GM18526 (cell line): ENCODE data around the gene COL11A1.

Experiments
- POLR2A ChIP-seq: IDR thresholded peaks from 3 replicates; pipeline ENCODE4 v1.6.1; 2011; ENCODE audit not compliant: insufficient read length; ENCODE audit errors: extremely low read depth

The COL11A1 gene

DNA sequence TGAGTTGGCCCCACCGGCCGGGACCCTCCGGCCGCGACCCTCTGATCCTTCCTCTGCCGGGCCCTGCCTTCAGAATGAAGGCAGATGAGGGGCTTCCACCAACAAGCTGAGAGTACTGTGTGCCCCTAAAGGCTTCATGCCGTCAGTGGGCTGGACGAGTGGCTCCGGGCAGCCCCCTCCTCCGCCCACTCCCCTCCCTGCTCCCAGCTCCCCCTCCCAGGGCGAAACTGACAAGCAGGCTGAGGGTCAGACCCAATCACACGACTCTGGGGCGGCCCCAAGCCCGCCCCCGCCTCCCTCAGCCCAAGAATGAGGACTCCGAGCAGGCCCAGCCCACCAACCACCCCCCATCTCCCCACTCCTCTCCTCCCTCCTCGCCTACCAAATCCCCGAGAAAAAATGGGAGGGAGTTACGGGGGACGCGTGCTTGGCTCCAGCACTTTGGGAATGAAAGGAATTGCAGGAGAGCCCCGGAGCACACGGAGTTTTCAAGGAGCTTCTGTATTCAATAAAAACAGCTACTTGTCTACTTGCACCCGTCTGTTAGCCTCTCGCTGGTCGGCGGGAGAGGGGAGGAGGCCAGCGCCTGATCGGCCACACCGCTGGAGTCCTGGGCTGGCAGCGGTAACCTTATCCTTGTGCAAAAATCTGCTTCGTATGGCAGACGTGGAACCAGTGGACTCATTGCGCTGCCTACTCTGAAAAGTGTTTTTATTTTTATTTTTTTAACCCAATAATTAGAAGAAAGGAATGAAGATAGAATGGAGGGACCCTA, at the start of gene COL11A1:
COL11A1 (minus strand) TSS at position 147 of the 775 bp plus-strand sequence. CDS start 344 bp downstream, outside the sequence.
- no peak for TF ChIP-seq POLR2A

DNA sequence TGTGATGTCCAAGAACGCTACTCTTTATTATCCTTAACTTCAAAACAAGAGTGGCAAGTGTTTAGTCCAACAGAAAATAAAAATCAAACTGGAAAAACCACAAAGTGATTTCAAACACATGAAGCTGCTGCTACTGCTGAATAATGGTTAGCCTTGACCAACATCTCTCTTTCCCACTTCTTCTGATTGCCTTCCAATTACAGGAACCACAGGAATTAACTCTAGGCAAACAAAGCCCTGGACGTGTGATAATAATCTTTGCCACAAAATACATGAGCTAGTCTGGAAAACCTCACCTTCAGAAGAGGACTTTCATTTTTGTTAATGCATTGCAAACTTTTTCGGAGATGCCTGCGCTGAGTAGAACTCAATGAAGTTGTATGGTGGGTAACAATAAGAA, 48.6 kb upstream of the COL11A1 start:
- TF ChIP-seq POLR2A: no peak

DNA sequence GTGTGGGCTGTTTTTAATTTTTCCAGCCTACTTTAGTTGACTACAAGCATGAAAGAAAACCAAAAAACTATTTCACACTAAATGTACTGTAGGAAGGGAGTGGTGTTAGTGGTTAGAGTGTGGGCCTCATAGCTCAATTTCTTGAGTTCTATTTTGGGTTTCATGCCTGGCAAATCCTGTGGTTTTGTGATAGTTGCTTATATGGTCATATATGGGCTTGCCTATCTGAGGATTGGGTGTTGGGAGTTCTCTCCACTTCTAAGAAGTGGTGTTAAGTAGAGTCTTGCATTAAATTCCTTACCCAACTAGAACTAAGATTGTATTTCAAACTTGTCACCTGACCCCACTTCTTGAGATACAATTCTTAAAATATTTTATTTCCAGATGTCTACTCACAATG, 37.8 kb upstream of the COL11A1 start:
- TF ChIP-seq POLR2A: no peak

DNA sequence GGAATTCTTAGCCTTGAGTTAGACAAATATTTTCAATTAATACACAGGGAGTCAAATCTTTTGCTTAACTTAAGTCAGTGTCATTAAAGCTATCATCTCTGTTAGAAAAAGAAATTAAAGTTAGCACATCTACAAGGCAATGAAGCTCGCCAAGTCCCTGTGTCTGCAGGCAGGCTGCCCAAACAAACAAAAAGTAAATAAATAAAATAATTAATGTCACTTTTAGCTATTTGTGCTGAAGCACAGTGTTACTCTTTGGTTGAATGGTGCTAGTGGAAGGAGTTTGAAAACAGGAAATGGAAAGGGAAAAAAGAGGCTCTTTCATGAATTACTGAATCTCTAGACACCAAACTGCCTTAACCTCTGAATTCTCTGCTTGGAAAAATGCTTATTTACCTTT, 37.1 kb upstream of the COL11A1 start:
- no peak for TF ChIP-seq POLR2A

DNA sequence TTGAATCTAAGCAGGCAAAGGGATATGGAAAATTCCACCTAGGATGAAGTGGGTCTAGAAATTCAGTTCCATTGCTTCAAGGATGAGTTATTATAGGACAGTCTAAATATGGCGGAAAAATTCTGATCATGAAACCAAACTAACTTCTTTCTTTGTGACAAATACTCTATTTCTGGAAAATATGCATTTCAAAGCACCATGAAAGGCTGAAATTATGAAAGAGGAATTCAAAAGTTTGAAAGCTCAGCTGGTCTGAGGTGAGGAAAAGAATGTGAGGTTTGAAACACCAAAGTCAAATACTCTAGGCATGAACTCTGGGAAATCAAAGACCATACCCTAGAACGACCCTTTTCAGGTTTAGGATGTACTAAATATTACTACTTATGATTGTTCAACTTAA, 36.4 kb upstream of the COL11A1 start:
- TF ChIP-seq POLR2A: no peak

DNA sequence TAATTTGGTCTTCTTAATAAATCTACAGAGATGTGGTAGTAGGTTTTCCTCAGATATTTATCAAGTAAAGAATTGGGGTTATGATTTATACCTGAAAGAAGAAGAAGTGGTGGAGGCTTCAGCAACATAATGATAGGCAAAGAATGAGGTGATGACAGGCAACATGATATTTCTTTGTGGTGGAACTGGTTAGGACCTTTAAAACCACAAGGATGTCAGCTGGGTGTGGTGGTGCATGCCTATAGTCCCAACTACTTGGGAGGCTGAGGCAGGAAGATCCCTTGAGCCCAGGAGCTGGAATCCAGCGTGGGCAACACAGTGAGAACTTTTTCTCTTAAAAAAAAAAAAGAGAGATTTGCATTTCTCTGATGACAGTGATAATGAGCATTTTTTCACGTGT, 34.1 kb upstream of the COL11A1 start:
- TF ChIP-seq POLR2A: no peak

DNA sequence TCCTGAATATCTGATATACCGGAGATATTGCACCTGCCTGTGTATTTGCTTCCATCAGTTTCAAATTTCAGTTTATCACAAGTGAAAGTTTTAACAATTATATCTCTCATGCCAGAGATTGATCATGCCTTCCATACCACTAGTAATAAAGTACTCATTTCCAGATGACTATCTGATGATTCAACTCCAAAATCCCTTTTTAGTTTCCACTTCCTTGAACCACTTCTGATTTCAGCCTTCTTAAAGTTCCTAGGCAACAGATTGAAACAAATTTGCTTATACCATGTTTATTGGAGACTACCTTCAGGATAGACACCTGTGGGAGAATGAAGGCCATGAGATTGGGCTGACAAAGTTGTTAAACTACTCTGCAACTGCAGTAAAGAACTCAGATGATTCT, 21.5 kb upstream of the COL11A1 start:
- TF ChIP-seq POLR2A: no peak

DNA sequence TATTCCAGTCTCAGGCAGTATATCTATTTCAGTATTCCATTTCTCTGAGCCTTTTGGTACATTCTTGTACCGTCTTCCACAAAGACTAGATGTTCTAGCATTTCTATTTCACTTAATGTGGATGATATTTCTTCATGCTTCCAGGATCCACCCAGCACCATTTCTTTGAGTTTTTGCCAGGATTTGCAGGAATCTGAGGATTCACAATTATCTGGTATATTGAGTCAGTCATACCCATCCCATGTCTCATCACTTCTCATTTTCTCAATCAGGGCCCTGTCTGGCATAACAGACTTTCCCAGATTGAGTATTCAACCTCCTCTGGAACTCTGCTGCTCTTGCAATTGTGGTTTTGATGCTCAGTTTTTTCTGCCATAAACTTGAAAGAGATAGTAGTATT, 20.9 kb upstream of the COL11A1 start:
- no peak for TF ChIP-seq POLR2A

DNA sequence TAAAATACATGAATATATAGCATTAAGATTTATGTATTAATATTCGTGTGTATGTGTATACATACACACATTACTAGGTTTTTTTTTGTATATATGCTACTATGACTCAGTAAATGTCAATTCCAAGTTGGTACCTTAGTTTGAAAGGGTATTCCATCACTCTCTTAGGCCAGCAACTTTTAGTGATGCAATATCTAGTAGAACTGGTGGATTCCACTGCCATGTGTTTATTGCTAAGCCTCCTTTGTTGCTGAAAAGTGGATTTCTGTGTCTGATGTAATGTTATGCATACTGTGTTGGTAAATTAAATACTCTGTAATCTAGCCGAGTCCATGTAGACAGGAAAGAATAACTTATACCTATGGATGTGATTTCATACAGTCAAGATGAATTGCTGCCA, 16.9 kb upstream of the COL11A1 start:
- no peak for TF ChIP-seq POLR2A

DNA sequence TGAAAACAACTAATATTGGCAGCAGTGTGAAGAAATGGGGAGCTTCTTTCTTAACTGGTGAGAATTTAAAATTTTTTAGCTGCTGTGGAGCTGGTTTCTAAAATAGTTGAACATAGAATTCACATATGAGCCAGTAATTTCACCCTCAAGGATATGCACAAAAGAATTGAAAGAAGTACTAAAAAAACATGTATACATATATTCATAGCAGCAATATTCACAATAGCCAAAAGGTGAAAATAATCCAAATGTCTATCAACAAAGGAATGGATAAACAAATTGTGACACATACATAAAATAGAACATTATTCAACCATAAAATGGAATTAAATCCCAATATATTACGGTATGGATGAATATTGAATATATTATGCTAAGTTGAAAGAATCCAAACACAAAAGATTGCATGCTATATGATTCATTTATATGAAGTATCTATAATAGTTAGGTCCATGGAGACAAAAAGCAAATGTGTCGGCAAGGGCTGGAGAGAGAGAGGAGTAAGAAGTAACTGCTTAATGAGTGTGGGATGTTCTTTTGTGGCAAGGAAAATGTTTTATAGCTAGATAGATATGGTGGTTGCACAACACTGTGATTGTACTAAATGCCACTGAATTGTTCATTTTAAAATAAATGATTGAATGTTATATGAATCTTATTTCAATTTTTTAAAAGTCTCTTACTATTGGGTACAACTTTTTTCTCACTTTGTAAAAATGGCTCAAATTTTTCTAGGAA, 14.8 kb upstream of the COL11A1 start:
- no peak for TF ChIP-seq POLR2A

DNA sequence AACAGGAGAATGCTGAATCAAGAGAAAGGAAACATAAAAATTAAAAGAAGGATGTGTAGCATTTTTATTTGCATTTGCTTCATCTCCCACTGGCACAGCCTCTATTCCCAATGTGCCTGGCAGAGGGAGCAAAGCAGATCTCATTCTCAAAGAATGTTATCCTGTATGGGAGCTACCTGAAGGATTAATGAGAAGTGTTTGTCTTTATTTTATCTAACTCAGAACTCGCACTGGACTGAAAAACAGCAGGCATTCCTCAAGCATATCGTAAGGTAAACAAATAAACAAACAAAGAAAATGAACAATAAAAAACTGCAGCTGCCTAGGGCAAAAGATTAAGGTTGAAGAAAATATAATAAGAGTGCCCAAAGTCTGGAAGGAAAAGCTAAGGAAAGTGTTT, 12.7 kb upstream of the COL11A1 start:
- TF ChIP-seq POLR2A: no peak

DNA sequence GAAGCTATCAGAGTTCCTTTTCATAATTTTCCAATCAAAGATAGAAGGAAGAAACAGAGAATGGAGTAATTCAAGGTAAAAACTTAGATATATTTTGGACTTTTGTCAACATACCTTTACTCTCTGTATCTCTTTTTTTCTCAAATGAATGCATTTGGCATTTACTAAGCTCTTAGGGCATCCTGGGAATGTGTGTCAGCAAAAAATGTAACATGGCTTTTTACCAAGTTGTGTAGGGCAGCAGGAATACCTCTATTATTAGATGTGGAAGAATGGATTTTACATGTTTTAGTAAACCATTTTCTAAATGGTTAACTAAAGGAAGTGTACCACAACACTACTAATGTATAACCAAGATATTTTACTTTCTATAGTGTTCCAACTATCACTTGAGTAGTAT, 4.2 kb upstream of the COL11A1 start:
- TF ChIP-seq POLR2A: no peak

DNA sequence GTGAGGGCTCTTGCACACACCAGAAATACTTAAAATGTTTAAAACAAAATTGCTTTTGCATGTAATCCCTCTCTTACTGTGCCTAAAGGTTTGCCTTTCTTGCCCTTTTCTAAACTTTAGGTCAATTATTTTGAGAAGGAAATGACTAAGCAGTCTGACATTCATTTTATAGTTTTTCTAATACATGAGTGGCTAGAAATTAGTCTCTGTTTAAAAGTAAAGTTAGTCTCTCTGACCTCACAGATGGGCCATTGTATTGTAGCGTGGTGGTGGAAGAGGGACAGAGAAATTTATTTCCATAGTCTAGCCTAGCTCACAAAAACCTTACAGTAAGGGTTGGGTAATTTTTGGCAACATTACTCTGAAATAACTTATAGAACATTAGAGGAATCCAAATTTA, 3.6 kb upstream of the COL11A1 start:
- TF ChIP-seq POLR2A: no peak

DNA sequence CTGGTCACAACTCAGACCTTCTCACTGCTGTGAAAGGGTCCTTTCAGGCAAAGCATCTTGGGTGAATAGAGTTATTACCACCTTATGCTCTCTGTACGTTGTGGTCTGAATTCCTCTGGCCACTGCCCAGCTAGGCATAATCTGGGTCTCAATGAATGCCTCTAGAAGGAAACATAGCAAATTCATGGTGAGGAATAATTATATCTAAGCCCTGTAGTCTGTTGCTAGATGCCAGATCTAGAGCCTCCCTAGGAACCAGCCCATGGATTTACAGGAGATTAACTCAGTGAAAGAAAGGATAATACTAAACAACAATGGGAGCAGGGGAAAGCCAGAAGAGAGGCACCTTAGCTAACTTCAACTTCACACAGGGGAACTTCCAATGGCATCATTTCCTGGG, 2.4 kb upstream of the COL11A1 start:
- no peak for TF ChIP-seq POLR2A

DNA sequence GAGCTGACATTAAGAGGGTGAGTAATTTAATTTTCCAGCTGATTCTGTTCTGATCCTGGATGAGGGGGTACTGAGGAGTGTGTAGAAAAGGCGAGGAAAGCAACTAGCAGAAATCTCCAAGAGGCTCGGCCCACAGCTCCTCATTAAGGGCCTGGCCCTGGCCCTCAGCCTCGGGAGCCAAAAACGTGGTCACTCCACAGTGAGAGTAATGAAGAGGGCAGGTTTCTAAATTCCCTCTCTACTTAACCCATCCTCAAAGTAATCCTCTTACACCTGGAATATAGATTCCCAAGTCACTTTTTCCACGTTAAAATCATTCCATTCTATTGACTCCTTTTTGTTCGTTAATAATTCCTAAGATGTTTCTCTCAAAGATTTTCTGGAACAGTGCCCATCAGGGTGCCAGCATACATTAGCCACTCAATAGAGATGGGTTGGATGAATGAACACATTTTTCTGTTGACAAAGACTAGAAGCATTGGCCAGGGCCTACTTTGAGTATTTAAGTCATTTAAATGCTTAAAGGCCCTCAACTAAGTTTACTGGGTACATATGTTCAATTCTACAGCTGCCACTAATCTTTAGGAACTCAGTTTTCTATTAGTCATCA, 1.1 kb upstream of the COL11A1 start:
- no peak for TF ChIP-seq POLR2A

DNA sequence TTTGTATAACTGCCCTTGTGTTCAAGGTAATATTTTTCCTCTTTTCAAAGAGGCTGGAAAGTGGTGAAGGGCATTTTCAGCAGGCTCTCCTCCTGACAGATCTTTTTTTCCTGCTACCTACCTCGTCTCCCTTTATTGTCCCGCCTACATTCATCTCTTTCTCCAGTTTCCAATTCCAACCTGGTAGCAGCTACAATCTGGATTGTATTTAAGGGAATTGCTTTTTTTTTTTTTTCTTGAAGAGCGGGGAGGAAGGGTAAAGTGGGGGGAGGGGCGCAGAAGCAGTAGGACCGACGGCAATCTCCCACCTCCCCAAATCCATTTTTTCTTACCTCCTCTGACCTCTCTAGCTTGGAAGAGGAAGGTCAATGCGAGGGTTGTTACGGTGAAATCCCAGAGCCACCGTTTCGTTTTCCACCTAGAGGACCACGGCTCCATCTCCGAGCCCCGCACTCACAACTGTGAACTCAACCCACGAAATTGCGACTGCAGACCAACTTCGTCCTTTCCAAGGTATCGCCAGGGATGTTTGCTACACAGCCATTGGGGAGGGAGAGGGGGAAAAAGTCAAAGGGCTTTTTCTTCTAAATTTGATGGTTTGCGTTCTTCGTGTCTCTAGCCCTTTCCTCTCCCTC, 464 bp downstream of the COL11A1 start:
- no peak for TF ChIP-seq POLR2A
